Smooth muscle cell of the pulmonary artery (primary cell): ENCODE results near the gene DNAJB14. TPM values are rescaled to one million over a fixed set of nuclear protein-coding genes. Genes with fewer than 3 reads are reported as not detected.

ENCODE experiments used
- total RNA-seq: library from RNA; depleted of rRNA; stranded (reverse); fragments of >200 nt; gene quantifications from 2 replicates; pipeline ENCODE4 v1.2.3, GENCODE V29; 2014

DNAJB14 gene
- total RNA-seq: 43.5 and 46.1 TPM in 2 replicates

GRCh38 chr4:99946356-99947189 lies at the start of gene DNAJB14:
TSS of gene DNAJB14 (minus strand) at chr4:99946618. CDS start at chr4:99946571, 47 bp downstream.

GRCh38 chr4:99949999-99950912 lies 3.8 kb upstream of the DNAJB14 start, which contains the start of gene H2AZ1:
TSS of gene H2AZ1 (minus strand) at chr4:99950275. CDS start at chr4:99950170, 105 bp downstream.

GRCh38 chr4:99894161-99894997 lies 52.0 kb downstream of the DNAJB14 start, which contains the start of gene LAMTOR3:
TSS of gene LAMTOR3 (minus strand) at chr4:99894427. CDS start at chr4:99893963, 464 bp downstream.

Other genes with a start within 250 kb of the DNAJB14 start
- not detected in 2 replicates for gene DAPP1, start 129.8 kb downstream of the DNAJB14 start, total RNA-seq
- 36.8 and 42.2 TPM in 2 replicates for gene LAMTOR3, start 52.2 kb downstream of the DNAJB14 start, total RNA-seq
- 90.2 and 136 TPM in 2 replicates for gene H2AZ1, start 3.7 kb upstream of the DNAJB14 start, total RNA-seq
- 5.0 and 17.8 TPM in 2 replicates for gene DDIT4L, start 243.8 kb upstream of the DNAJB14 start, total RNA-seq